Measurements from ENCODE around the gene CAD. TPM values are rescaled to one million over a fixed set of nuclear protein-coding genes. Genes with fewer than 3 reads are reported as not detected.

Gene CAD
- total and polyA plus RNA-seq, 5 donors = 6.0 to 12.0 (median 9.9) TPM

GRCh38 chr2:27199241-27199640 is 17.9 kb upstream of the CAD start:
- no peak for ATAC-seq
- H3K9me3 ChIP-seq (ENCODE audit: control insufficient read depth, low read length) = no peaks in the 10 kb centered on the region
- H3K4me3 ChIP-seq (ENCODE audit: low read length) = no peak overlapping the region
- 77% methylated on average over 2 of the region's 2 CpGs for WGBS
- H3K27ac ChIP-seq (ENCODE audit: low read length) = no peak overlapping the region
- H3K4me1 ChIP-seq (ENCODE audit: control insufficient read depth, insufficient read depth, low read length) = no peaks in the 10 kb centered on the region
- intact Hi-C loops (cut with DNase I) = no loop called here
- no peaks in the 10 kb centered on the region for H3K27me3 ChIP-seq (ENCODE audit: control insufficient read depth, insufficient read depth)
- DNase-seq = no peak

- no peaks in the 10 kb centered on the region for H3K27me3 ChIP-seq (ENCODE audit: control insufficient read depth, insufficient read depth)
- ATAC-seq = no peak
- no peak for DNase-seq
- H3K4me1 ChIP-seq (ENCODE audit: control insufficient read depth, insufficient read depth, low read length) = no peaks in the 10 kb centered on the region
- no peak overlapping the region for H3K4me3 ChIP-seq (ENCODE audit: low read length)
- intact Hi-C loops (cut with DNase I) = no loop called here
- WGBS = 91% methylated on average over 7 of the region's 7 CpGs
- no peaks in the 10 kb centered on the region for H3K9me3 ChIP-seq (ENCODE audit: control insufficient read depth, low read length)
- H3K27ac ChIP-seq (ENCODE audit: low read length) = no peak overlapping the region
Measured at GRCh38 chr2:27201675-27202074, 15.5 kb upstream of the CAD start.

- no peak for ATAC-seq
- H3K27me3 ChIP-seq (ENCODE audit: control insufficient read depth, insufficient read depth) = no peaks in the 10 kb centered on the region
- no peaks in the 10 kb centered on the region for H3K4me1 ChIP-seq (ENCODE audit: control insufficient read depth, insufficient read depth, low read length)
- intact Hi-C loops (cut with DNase I) = no loop called here
- H3K9me3 ChIP-seq (ENCODE audit: control insufficient read depth, low read length) = no peaks in the 10 kb centered on the region
- no peak overlapping the region for H3K27ac ChIP-seq (ENCODE audit: low read length)
- H3K4me3 ChIP-seq (ENCODE audit: low read length) = no peak overlapping the region
- no peak for DNase-seq
- WGBS = 88% methylated on average over 2 of the region's 2 CpGs
Measured at GRCh38 chr2:27202854-27203253, 14.3 kb upstream of the CAD start.

- intact Hi-C loops (cut with DNase I) = no loop called here
- WGBS = 93% methylated on average over 9 of the region's 9 CpGs
- ATAC-seq = no peak
Measured at GRCh38 chr2:27203741-27204140, 13.4 kb upstream of the CAD start.

GRCh38 chr2:27204566-27204965 is 12.6 kb upstream of the CAD start:
- Histone ChIP-seq H3K27me3 (ENCODE audit: control insufficient read depth, insufficient read depth) (no peaks in the 10 kb centered on the region), H3K4me3 (ENCODE audit: low read length) (no peak overlapping the region), H3K27ac (ENCODE audit: low read length) (no peak overlapping the region), H3K4me1 (ENCODE audit: control insufficient read depth, insufficient read depth, low read length) (no peaks in the 10 kb centered on the region), H3K9me3 (ENCODE audit: control insufficient read depth, low read length) (no peaks in the 10 kb centered on the region)
- no peak for ATAC-seq
- no peak for DNase-seq
- intact Hi-C loops (cut with DNase I) = no loop called here
- 92% methylated on average over 8 of the region's 8 CpGs for WGBS

More at GRCh38 chr2:27203741-27204140, 13.4 kb upstream of the CAD start:
- no peak for DNase-seq
- Histone ChIP-seq H3K27me3 (ENCODE audit: control insufficient read depth, insufficient read depth) (no peaks in the 10 kb centered on the region), H3K27ac (ENCODE audit: low read length) (no peak overlapping the region), H3K4me1 (ENCODE audit: control insufficient read depth, insufficient read depth, low read length) (no peaks in the 10 kb centered on the region), H3K9me3 (ENCODE audit: control insufficient read depth, low read length) (no peaks in the 10 kb centered on the region), H3K4me3 (ENCODE audit: low read length) (no peak overlapping the region)

GRCh38 chr2:27205206-27205605 is 12.0 kb upstream of the CAD start:
- Histone ChIP-seq H3K4me3 (ENCODE audit: low read length) (no peak overlapping the region), H3K27me3 (ENCODE audit: control insufficient read depth, insufficient read depth) (no peaks in the 10 kb centered on the region), H3K4me1 (ENCODE audit: control insufficient read depth, insufficient read depth, low read length) (no peaks in the 10 kb centered on the region), H3K27ac (ENCODE audit: low read length) (no peak overlapping the region), H3K9me3 (ENCODE audit: control insufficient read depth, low read length) (no peaks in the 10 kb centered on the region)
- intact Hi-C loops (cut with DNase I) = no loop called here
- WGBS = 64% methylated on average over 8 of the region's 8 CpGs
- DNase-seq = no peak
- ATAC-seq = no peak

GRCh38 chr2:27206346-27206745 is 10.8 kb upstream of the CAD start:
- ATAC-seq (no peak), DNase-seq (no peak)
- Histone ChIP-seq H3K27me3 (ENCODE audit: control insufficient read depth, insufficient read depth) (no peaks in the 10 kb centered on the region), H3K27ac (ENCODE audit: low read length) (no peak overlapping the region), H3K4me1 (ENCODE audit: control insufficient read depth, insufficient read depth, low read length) (no peaks in the 10 kb centered on the region), H3K9me3 (ENCODE audit: control insufficient read depth, low read length) (no peaks in the 10 kb centered on the region), H3K4me3 (ENCODE audit: low read length) (no peak overlapping the region)
- 97% methylated on average over 6 of the region's 6 CpGs for WGBS
- intact Hi-C loops (cut with DNase I) = no loop called here

- intact Hi-C loops (cut with DNase I) = no loop called here
- Histone ChIP-seq H3K27me3 (ENCODE audit: control insufficient read depth, insufficient read depth) (no peaks in the 10 kb centered on the region), H3K4me3 (ENCODE audit: low read length) (no peak overlapping the region), H3K9me3 (ENCODE audit: control insufficient read depth, low read length) (no peaks in the 10 kb centered on the region), H3K4me1 (ENCODE audit: control insufficient read depth, insufficient read depth, low read length) (no peaks in the 10 kb centered on the region), H3K27ac (ENCODE audit: low read length) (no peak overlapping the region)
- DNase-seq (no peak), ATAC-seq (no peak)
- WGBS = 86% methylated on average over 4 of the region's 4 CpGs
Measured at GRCh38 chr2:27208486-27209050, 8.6 kb upstream of the CAD start.

GRCh38 chr2:27209621-27210401 is 7.4 kb upstream of the CAD start:
- intact Hi-C loops (cut with DNase I) = no loop called here
- 86% methylated on average over 6 of the region's 6 CpGs for WGBS

GRCh38 chr2:27211241-27211942 is 5.8 kb upstream of the CAD start:
- intact Hi-C loops (cut with DNase I) = no loop called here
- WGBS = 4% methylated on average over 48 of the region's 48 CpGs
- Histone ChIP-seq H3K9me3 (ENCODE audit: control insufficient read depth, low read length) (no peaks in the 10 kb centered on the region), H3K4me1 (ENCODE audit: control insufficient read depth, insufficient read depth, low read length) (peaks cover under 1% of the 10 kb centered on the region), H3K27me3 (ENCODE audit: control insufficient read depth, insufficient read depth) (no peaks in the 10 kb centered on the region), H3K27ac (ENCODE audit: low read length) (no peak overlapping the region), H3K4me3 (ENCODE audit: low read length) (peak overlapping the region; percentile 91)
- ATAC-seq (peak in 1 of 2 donors; percentile 2), DNase-seq (no peak)

More at GRCh38 chr2:27209621-27210401, 7.4 kb upstream of the CAD start:
- Histone ChIP-seq H3K9me3 (ENCODE audit: control insufficient read depth, low read length) (no peaks in the 10 kb centered on the region), H3K4me1 (ENCODE audit: control insufficient read depth, insufficient read depth, low read length) (no peaks in the 10 kb centered on the region), H3K4me3 (ENCODE audit: low read length) (no peak overlapping the region), H3K27me3 (ENCODE audit: control insufficient read depth, insufficient read depth) (no peaks in the 10 kb centered on the region), H3K27ac (ENCODE audit: low read length) (no peak overlapping the region)
- DNase-seq (no peak), ATAC-seq (no peak)

- Histone ChIP-seq H3K27me3 (ENCODE audit: control insufficient read depth, insufficient read depth) (no peaks in the 10 kb centered on the region), H3K27ac (ENCODE audit: low read length) (peak within 1 kb of the TSS; percentile 96), H3K4me1 (ENCODE audit: control insufficient read depth, insufficient read depth, low read length) (peaks cover 2% of the 10 kb centered on the region), H3K4me3 (ENCODE audit: low read length) (peak within 1 kb of the TSS; percentile 91), H3K9me3 (ENCODE audit: control insufficient read depth, low read length) (no peaks in the 10 kb centered on the region)
- peak; percentile 90 to 96 (median 95) for DNase-seq
- intact Hi-C loops (cut with DNase I) = no loop called here
- ATAC-seq = peak; percentile 97 to 98
- WGBS = under 1% methylated on average over 73 of the region's 73 CpGs
Measured at GRCh38 chr2:27211943-27212625, 5.1 kb upstream of the CAD start, which contains the start of the genes ATRAID and SLC5A6. TSS of gene ATRAID (plus strand) at chr2:27212041. CDS start at chr2:27212369, 328 bp downstream. TSS of gene SLC5A6 (minus strand) at chr2:27212268. CDS start at chr2:27207650, 4,618 bp downstream.
